ENCODE measurements around the gene TBC1D24. TPM values are rescaled to one million over a fixed set of nuclear protein-coding genes. Genes with fewer than 3 reads are reported as not detected.

TBC1D24 gene
- total and polyA plus RNA-seq, 4 donors, result 9.0 to 35.7 (median 23.3) TPM

GRCh38 chr16:2515180-2515851 is 40.4 kb downstream of the TBC1D24 start:
- ATAC-seq (ENCODE audit: insufficient read depth, low FRiP score) (no peak), DNase-seq (no peak)
- H3K36me3 ChIP-seq (ENCODE audit: control insufficient read depth in 4 of 4, insufficient read depth in 4 of 4, low read length in 4 of 4), result peaks cover 0 to 11% (median 4%) of the 10 kb centered on the region in 4 donors
- TF ChIP-seq CTCF (IDR thresholded peaks at IDR 0.05; ENCODE audit: control extremely low read depth, extremely low read depth), result no peak
- H3K9me3 ChIP-seq (ENCODE audit: control insufficient read depth in 4 of 4, insufficient read depth in 3 of 4, low read length in 3 of 4), result no peaks in the 10 kb centered on the region
- H3K9ac ChIP-seq (ENCODE audit: insufficient read depth in 1 of 2, low read length in 2 of 2), result peak overlapping the region; percentile 73 to 84
- H3K27me3 ChIP-seq (ENCODE audit: control insufficient read depth in 3 of 3, insufficient read depth in 3 of 3, low read length in 2 of 3), result no peaks in the 10 kb centered on the region
- peak overlapping the region; percentile 96 to 97 for H3K27ac ChIP-seq (ENCODE audit: low read depth in 1 of 2, low read length in 1 of 2)
- 22 to 28% methylated on average over 14 of the region's 14 CpGs for WGBS, 2 donors
- H3K4me1 ChIP-seq (ENCODE audit: control insufficient read depth in 5 of 5, insufficient read depth in 5 of 5, low read length in 5 of 5), result peaks cover 18 to 42% (median 25%) of the 10 kb centered on the region in 5 donors
- peak overlapping the region; percentile 86 for H3K4me3 ChIP-seq

DNA sequence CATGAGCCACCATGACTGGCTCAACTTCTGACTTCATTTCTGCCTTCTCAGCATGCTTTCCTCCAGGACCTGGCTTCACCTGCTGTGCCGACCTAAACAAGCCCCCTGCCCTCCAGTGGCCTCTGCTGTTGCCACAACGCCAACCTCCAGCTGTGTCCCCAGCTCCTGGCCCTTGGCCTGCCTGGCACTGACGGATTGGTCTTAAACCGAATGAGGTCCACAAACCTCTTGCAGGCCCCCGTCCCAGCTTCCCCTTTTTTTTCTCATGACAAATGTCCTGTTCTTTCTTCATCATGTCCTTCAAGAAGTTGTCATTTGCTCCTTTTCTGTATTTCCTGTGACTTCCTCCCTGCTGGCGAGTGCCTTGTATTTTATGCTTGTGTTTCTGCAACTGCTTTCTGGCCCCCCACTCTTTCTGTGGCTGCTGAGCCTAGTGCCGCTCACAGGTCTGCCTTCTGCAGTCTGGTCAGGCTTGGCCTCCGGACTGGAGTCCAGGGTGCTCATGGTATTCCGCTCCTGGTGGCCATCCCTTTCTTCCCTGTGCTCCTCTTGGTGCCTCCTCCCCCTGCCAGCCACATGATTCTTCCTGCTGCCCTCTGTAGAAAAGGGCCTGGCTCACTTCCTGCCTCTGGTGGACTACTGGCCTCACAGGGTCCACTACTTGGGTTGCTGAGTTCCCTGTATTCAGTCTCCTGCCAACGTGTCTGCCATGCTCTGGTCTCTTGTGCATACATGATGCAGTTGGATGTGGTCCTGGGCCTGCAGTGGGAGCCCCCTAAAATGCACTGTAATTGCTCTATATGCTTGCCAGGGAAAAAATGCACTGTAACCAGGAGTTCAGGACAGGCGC is 41.7 kb downstream of the TBC1D24 start:
- Histone ChIP-seq H3K9ac (ENCODE audit: insufficient read depth in 1 of 2, low read length in 2 of 2) (no peak overlapping the region), H3K4me3 (no peak overlapping the region), H3K27ac (ENCODE audit: low read depth in 1 of 2, low read length in 1 of 2) (peak overlapping the region in 1 of 2 donors; percentile 96), H3K9me3 (ENCODE audit: control insufficient read depth in 4 of 4, insufficient read depth in 3 of 4, low read length in 3 of 4) (no peaks in the 10 kb centered on the region), H3K27me3 (ENCODE audit: control insufficient read depth in 3 of 3, insufficient read depth in 3 of 3, low read length in 2 of 3) (no peaks in the 10 kb centered on the region), H3K36me3 (ENCODE audit: control insufficient read depth in 4 of 4, insufficient read depth in 4 of 4, low read length in 4 of 4) (peaks cover 0 to 16% (median 4%) of the 10 kb centered on the region in 4 donors), H3K4me1 (ENCODE audit: control insufficient read depth in 5 of 5, insufficient read depth in 5 of 5, low read length in 5 of 5) (peaks cover 18 to 49% (median 25%) of the 10 kb centered on the region in 5 donors)
- WGBS, 2 donors, result 28 to 54% methylated on average over 11 of the region's 11 CpGs
- DNase-seq (no peak), ATAC-seq (ENCODE audit: insufficient read depth, low FRiP score) (no peak)
- no peak for TF ChIP-seq CTCF (IDR thresholded peaks at IDR 0.05; ENCODE audit: control extremely low read depth, extremely low read depth)

DNA sequence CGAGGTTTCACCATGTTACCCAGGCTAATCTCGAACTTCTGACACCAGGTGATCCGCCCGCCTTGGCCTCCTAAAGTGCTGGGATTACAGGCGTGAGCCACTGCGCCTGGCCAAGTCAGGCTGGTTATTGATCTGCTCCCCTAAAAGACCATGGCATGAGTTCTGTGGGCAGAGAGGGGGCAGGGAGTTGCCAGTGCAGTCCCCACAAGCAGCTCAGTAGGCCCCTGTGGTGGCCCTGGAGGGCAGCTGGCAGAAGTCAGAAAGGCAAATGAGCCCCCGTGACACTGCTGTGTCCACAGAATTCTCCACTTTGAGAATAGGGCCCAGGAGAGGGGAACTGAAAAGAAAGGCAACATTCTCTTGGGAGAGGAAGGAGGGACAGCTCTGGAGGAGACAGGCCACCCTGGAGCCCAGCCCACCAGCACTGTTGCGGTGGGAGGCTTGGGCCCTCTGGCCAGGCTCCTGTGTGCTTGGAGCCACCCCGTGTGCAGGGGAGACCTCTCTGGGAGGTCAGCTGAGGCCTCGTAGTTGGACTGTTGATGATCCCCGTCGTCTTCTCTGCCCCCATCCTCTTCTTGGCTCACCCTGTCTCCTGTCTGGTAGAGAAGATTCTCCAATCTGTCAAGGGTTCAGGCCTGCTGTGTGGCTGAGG is 43.2 kb downstream of the TBC1D24 start:
- H3K9ac ChIP-seq (ENCODE audit: insufficient read depth in 1 of 2, low read length in 2 of 2), result no peak overlapping the region
- peak overlapping the region in 1 of 2 donors; percentile 55 for H3K27ac ChIP-seq (ENCODE audit: low read depth in 1 of 2, low read length in 1 of 2)
- TF ChIP-seq CTCF (IDR thresholded peaks at IDR 0.05; ENCODE audit: control extremely low read depth, extremely low read depth), result no peak
- H3K4me1 ChIP-seq (ENCODE audit: control insufficient read depth in 5 of 5, insufficient read depth in 5 of 5, low read length in 5 of 5), result peaks cover 18 to 44% (median 25%) of the 10 kb centered on the region in 5 donors
- no peaks in the 10 kb centered on the region for H3K27me3 ChIP-seq (ENCODE audit: control insufficient read depth in 3 of 3, insufficient read depth in 3 of 3, low read length in 2 of 3)
- 77 to 80% methylated on average over 12 of the region's 12 CpGs for WGBS, 2 donors
- DNase-seq (no peak), ATAC-seq (ENCODE audit: insufficient read depth, low FRiP score) (no peak)
- H3K4me3 ChIP-seq, result no peak overlapping the region
- H3K36me3 ChIP-seq (ENCODE audit: control insufficient read depth in 4 of 4, insufficient read depth in 4 of 4, low read length in 4 of 4), result peaks cover 0 to 16% (median 4%) of the 10 kb centered on the region in 4 donors
- no peaks in the 10 kb centered on the region for H3K9me3 ChIP-seq (ENCODE audit: control insufficient read depth in 4 of 4, insufficient read depth in 3 of 4, low read length in 3 of 4)

All from lung (tissue), 12 donors.